Retinal pigment epithelial cell (primary cell): Measurements from ENCODE around the gene WWTR1.

Experiments
- DNase-seq: peaks from one replicate; pipeline ENCODE4 v3.0.0-alpha.2; 2010; ENCODE audit warnings: low read depth
- H3K4me3 ChIP-seq: 2 replicates; pipeline ENCODE4 v1.5.1; 2011; ENCODE audit warnings: mild to moderate bottlenecking, low read length, control low read depth, moderate library complexity
- TF ChIP-seq, protein P1 (sequence below): conservative IDR thresholded peaks from 2 replicates; pipeline ENCODE4 v1.5.1; 2011; ENCODE audit warnings: low read depth, low read length, control low read depth, inconsistent platforms

Gene WWTR1

DNA sequence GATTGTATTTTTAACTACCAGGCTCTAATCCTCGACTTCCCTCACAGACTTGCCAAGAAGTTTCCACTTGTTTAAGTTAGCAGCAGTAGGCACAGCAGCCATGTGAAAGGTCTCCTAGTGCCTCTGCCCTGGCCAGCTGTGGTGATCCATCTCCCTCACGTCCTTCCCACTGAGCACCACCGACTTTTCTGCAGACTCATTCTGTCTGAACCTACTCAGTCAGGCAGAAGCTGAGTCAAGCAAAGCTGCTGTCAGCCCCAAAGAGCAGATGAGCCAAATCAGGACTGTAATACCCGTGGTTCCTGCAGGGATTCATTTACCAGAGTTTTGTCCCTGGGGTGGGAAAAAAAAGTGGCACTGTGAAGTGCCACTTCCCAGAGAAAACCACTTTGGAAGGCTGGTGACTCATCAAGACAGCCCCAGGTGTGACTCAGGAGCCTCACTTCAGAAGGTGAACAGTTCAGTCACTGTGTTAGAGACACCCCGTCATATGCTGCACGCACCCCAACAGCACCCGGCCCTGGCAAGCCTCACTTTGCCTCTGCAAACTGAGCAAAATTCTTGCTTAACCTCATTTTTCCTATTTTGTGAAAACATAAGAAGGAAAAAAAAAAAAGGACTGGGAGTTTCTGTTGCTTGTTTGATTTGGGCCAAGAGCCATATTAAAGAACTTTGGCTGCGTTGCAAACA lies 76.0 kb downstream of the WWTR1 start:
- peak overlapping the region; percentile 4 for H3K4me3 ChIP-seq
- peak; percentile 86 for DNase-seq
- TF ChIP-seq, protein P1, sequence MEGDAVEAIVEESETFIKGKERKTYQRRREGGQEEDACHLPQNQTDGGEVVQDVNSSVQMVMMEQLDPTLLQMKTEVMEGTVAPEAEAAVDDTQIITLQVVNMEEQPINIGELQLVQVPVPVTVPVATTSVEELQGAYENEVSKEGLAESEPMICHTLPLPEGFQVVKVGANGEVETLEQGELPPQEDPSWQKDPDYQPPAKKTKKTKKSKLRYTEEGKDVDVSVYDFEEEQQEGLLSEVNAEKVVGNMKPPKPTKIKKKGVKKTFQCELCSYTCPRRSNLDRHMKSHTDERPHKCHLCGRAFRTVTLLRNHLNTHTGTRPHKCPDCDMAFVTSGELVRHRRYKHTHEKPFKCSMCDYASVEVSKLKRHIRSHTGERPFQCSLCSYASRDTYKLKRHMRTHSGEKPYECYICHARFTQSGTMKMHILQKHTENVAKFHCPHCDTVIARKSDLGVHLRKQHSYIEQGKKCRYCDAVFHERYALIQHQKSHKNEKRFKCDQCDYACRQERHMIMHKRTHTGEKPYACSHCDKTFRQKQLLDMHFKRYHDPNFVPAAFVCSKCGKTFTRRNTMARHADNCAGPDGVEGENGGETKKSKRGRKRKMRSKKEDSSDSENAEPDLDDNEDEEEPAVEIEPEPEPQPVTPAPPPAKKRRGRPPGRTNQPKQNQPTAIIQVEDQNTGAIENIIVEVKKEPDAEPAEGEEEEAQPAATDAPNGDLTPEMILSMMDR, result no peak

DNA sequence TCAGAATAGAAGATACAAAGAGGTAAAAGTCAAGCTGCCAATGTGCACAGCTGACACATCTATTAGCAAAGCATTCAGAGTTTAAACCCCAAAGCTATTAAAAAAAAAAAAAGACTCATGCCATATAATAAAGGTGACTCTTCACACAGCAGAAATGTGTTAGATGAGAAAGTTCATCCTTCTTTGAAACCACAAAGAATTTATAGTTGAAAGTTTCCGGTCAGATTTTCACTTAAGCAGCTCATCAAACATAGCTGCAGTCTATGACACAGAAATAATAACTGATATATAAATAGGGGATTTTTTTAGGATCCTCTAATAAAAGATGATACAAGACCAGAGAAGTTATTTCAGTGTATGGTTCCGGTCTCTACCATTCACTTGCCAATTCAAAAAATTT lies 76.6 kb downstream of the WWTR1 start:
- no peak for DNase-seq
- H3K4me3 ChIP-seq, result no peak overlapping the region
- TF ChIP-seq, protein P1, result no peak

DNA sequence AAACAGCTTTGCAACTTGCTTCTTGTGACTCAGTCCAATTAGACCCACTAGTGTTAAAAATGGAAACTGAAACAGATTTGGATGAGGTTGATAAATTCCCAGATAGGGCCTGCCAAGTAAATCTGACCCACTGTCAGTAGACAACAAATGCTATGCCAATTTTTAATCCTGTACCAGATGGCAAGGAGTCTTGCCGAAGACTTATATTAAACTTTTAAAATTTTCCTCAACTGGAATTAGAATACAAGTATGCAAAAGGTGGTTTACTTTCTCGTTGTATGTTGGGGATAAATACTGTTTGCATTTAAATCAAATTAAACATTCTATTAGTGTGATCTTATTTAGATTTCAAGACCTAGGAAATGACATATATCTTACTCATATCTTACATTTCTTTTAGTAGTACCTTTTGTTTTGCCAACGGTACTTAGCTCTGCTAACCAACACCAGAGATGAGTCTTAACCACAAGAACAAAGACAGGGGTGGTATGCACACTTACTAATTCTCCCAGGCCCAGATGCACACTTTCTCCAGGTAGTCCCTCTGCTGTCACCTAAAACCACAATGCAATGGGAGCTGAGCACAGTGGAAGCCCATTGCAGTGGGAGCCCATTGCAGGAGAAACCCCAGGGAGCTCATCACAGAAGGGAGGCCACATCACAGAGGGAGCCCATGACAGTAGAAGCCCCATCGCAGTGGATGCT lies 77.8 kb downstream of the WWTR1 start:
- TF ChIP-seq, protein P1, result no peak
- DNase-seq, result no peak
- H3K4me3 ChIP-seq, result no peak overlapping the region

GRCh38 chr3:149579161-149579560 lies 78.7 kb downstream of the WWTR1 start:
- DNase-seq, result no peak

GRCh38 chr3:149577801-149578200 lies 80.0 kb downstream of the WWTR1 start:
- TF ChIP-seq, protein P1, result no peak
- no peak for DNase-seq
- H3K4me3 ChIP-seq, result no peak overlapping the region

More at GRCh38 chr3:149579161-149579560, 78.7 kb downstream of the WWTR1 start:
- no peak overlapping the region for H3K4me3 ChIP-seq
- TF ChIP-seq, protein P1, result no peak

GRCh38 chr3:149575961-149576564 lies 81.8 kb downstream of the WWTR1 start:
- TF ChIP-seq, protein P1, result no peak
- H3K4me3 ChIP-seq, result no peak overlapping the region
- peak; percentile 94 for DNase-seq
